HFFc6 (cell line): ENCODE measurements around the gene CFAP251. TPM values are rescaled to one million over a fixed set of nuclear protein-coding genes. Genes with fewer than 3 reads are reported as not detected.

Experiments
- DNase-seq: peaks from one replicate; pipeline ENCODE4 v3.0.0-alpha.2; 2018
- H3K27ac Mint-ChIP-seq: 2 replicates; pipeline ENCODE4 v1.8.0; 2020; ENCODE audit warnings: mild to moderate bottlenecking, mixed read lengths
- H3K27me3 Mint-ChIP-seq: 2 replicates; pipeline ENCODE4 v1.8.0; 2021; ENCODE audit warnings: mild to moderate bottlenecking, moderate library complexity, mixed read lengths; ENCODE audit not compliant: insufficient read depth
- H3K36me3 Mint-ChIP-seq: 2 replicates; pipeline ENCODE4 v1.8.0; 2021; ENCODE audit warnings: low read depth, mixed read lengths
- H3K4me1 Mint-ChIP-seq: 2 replicates; pipeline ENCODE4 v1.8.0; 2020; ENCODE audit warnings: low read depth, mixed read lengths
- H3K4me3 Mint-ChIP-seq: 2 replicates; pipeline ENCODE4 v1.8.0; 2020; ENCODE audit warnings: mild to moderate bottlenecking, moderate library complexity, mixed read lengths
- H3K9me3 Mint-ChIP-seq: 2 replicates; pipeline ENCODE4 v1.8.0; 2020; ENCODE audit warnings: mild to moderate bottlenecking, mixed read lengths
- total RNA-seq, 6 experiments: library from RNA; stranded (reverse); fragmentation: NEBNext Ultra II Directional; extraction: Animal tissue kit (Norgen Biotek cat#: 25700); gene quantifications; 2 replicates in 1 of 6; 3 replicates in 5 of 6; pipeline ENCODE4 v1.2.3, GENCODE V29; 2021
- TF ChIP-seq, protein P1 (sequence below): fragments of 200-600 bp; sonication (generic); IDR thresholded peaks from 2 replicates; pipeline ENCODE4 v1.5.0; 2021; ENCODE audit warnings: antibody characterized with exemption, mild to moderate bottlenecking

CFAP251 gene
- total RNA-seq, 6 experiments from 2014 or later, result 0.66 to 4.2 (median 3.3) TPM

DNA sequence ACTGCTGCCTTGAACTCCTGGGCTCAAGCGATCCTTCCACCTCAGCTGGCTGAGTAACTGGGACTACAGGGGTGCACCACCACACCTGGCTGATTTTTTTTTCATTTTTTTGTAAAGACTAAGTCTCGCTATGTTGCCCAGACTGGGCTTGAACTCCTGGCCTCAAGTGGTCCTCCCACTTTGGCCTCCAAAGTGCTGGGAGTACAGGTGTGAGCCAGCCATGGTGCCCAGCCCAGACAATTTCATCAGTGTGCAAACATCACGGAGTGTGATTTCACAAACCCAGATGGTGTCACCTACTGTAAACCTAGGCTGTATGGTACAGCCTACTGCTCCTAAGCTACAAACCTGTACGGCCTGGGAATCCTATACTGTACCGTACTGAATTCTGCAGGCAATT, 96.4 kb downstream of the CFAP251 start:
- TF ChIP-seq, protein P1, sequence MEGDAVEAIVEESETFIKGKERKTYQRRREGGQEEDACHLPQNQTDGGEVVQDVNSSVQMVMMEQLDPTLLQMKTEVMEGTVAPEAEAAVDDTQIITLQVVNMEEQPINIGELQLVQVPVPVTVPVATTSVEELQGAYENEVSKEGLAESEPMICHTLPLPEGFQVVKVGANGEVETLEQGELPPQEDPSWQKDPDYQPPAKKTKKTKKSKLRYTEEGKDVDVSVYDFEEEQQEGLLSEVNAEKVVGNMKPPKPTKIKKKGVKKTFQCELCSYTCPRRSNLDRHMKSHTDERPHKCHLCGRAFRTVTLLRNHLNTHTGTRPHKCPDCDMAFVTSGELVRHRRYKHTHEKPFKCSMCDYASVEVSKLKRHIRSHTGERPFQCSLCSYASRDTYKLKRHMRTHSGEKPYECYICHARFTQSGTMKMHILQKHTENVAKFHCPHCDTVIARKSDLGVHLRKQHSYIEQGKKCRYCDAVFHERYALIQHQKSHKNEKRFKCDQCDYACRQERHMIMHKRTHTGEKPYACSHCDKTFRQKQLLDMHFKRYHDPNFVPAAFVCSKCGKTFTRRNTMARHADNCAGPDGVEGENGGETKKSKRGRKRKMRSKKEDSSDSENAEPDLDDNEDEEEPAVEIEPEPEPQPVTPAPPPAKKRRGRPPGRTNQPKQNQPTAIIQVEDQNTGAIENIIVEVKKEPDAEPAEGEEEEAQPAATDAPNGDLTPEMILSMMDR, result no peak
- no peak for DNase-seq
- H3K27ac Mint-ChIP-seq, result no peak overlapping the region

DNA sequence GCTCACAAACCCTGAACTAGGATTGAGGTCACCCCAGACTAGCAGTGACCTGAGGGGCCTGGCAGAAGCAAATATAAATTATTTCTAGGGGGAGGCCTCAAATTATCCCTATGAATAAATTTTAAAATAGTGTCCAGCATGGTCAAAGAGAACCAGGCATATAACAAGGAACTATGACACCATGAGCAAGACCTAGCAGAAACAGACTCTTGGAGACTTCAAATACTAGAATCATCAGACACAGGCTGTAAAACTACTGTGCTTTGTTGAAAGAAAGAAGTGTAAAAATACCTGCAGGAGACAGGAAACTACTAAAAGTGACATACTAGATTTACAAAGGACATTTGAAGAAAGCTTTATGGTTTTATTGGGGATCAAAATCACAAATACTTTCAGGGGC, 100.1 kb downstream of the CFAP251 start:
- no peak overlapping the region for H3K27ac Mint-ChIP-seq
- H3K4me3 Mint-ChIP-seq, result no peak overlapping the region
- TF ChIP-seq, protein P1, result no peak
- DNase-seq, result no peak
- H3K36me3 Mint-ChIP-seq, result peaks cover 11% of the 10 kb centered on the region
- H3K27me3 Mint-ChIP-seq, result peaks cover 5% of the 10 kb centered on the region
- H3K4me1 Mint-ChIP-seq, result peaks cover 11% of the 10 kb centered on the region
- H3K9me3 Mint-ChIP-seq, result peaks cover 20% of the 10 kb centered on the region

More for the DNA sequence above, 96.4 kb downstream of the CFAP251 start:
- Mint-ChIP-seq H3K27me3 (peaks cover 5% of the 10 kb centered on the region), H3K4me1 (no peaks in the 10 kb centered on the region), H3K4me3 (no peak overlapping the region), H3K9me3 (peaks cover 20% of the 10 kb centered on the region), H3K36me3 (peaks cover 11% of the 10 kb centered on the region)

DNA sequence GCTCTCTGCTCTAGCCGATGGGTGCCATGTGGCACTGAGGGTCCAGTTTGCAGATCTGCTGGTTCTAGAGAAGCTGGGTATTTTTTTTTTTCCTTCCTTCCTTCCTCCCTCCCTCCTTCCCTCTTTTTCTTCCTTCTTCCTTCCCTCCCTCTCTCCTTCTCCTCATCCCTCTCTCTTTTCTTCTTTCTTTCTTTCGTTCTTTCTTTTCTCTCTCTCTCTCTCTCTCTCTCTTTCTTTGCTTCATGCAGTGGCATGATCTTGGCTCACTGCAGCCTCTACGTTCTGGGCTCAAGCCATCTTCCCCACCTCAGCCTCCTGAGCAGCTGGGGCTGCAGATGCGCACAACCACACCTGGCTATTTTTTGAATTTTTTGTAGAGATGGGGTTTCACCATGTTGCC, 100.5 kb downstream of the CFAP251 start:
- Mint-ChIP-seq H3K4me1 (peaks cover 14% of the 10 kb centered on the region), H3K4me3 (no peak overlapping the region), H3K27me3 (peaks cover 5% of the 10 kb centered on the region), H3K36me3 (peaks cover 11% of the 10 kb centered on the region), H3K9me3 (peaks cover 20% of the 10 kb centered on the region), H3K27ac (no peak overlapping the region)
- TF ChIP-seq, protein P1, result no peak
- no peak for DNase-seq

DNA sequence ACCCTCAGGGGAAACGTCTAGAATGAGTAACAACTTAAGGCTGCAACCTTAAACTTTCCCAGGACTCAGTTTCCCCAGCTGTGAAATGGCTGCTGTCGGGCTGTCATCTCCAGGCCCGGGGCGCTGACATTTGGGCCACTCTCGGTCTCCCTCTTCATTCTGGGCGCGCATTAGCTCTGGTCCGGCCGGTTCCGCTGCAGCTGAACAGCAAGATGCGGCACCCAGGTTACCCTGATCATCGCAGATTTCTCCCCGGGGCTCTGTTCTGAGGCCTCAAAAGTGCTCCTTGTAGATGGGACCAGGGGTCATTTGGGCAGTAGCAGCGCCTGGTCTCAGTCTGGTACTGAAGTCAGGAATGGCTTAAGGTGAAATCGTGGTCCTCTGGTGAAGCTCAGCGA, 102.4 kb downstream of the CFAP251 start:
- H3K4me3 Mint-ChIP-seq, result peak overlapping the region; percentile 86
- peaks cover 14% of the 10 kb centered on the region for H3K4me1 Mint-ChIP-seq
- no peak overlapping the region for H3K27ac Mint-ChIP-seq
- DNase-seq, result no peak
- peaks cover 5% of the 10 kb centered on the region for H3K27me3 Mint-ChIP-seq
- peaks cover 11% of the 10 kb centered on the region for H3K36me3 Mint-ChIP-seq
- peaks cover 20% of the 10 kb centered on the region for H3K9me3 Mint-ChIP-seq
- TF ChIP-seq, protein P1, result no peak

DNA sequence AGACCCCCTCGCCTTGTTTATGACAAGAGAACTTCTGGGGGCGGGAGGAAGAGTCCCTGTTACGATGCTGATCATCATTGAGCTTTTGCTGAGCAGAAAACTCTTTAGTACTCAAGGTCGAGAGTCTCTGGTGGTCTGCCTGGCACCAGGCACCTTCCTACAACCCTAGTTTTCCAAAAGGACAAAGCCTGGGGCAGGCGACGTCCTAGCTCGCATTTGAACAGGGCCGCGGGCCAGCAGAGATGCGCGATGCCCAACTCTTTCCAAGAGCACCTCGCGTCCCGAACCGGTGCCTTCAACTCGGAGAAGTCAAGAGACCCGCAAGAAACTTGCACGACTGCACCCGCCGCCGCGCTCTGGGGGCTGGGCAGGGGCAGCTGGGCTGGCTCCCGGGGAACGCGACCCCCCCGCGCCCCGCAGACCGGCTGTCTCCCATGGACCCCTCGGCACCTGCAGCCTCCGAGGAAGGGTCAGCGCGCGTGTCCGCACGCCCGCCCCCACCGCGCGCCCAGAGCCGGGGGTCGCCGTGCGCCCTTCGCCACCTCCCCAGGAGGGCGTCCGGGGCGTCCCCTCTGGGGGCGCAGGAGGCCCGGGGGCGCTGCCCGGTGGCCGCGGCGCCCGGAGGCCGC, 102.9 kb downstream of the CFAP251 start:
- peak overlapping the region; percentile 70 for H3K27ac Mint-ChIP-seq
- no peak for DNase-seq

More for the DNA sequence above, 102.9 kb downstream of the CFAP251 start:
- H3K4me3 Mint-ChIP-seq, result peak overlapping the region; percentile 89
- peaks cover 5% of the 10 kb centered on the region for H3K27me3 Mint-ChIP-seq
- TF ChIP-seq, protein P1, result no peak
- peaks cover 14% of the 10 kb centered on the region for H3K4me1 Mint-ChIP-seq
- peaks cover 20% of the 10 kb centered on the region for H3K9me3 Mint-ChIP-seq
- H3K36me3 Mint-ChIP-seq, result peaks cover 11% of the 10 kb centered on the region
